GM21360 (cell line): Measurements from ENCODE around the gene FAM199X.
"Not testable (repeated sequence)": the region's sequence is repeated elsewhere in the genome, so short reads cannot be mapped to it uniquely, and the experiment has no call there.

Source experiments
- ATAC-seq: cut with Tn5 transposase; IDR thresholded peaks from one replicate; pipeline ENCODE4 v1.9.1; 2021; ENCODE audit warnings: mild to moderate bottlenecking, moderate library complexity; ENCODE audit not compliant: unreplicated experiment

Gene FAM199X

GRCh38 chrX:104187931-104188330, 21.7 kb downstream of the FAM199X start:
- ATAC-seq, result no peak

DNA sequence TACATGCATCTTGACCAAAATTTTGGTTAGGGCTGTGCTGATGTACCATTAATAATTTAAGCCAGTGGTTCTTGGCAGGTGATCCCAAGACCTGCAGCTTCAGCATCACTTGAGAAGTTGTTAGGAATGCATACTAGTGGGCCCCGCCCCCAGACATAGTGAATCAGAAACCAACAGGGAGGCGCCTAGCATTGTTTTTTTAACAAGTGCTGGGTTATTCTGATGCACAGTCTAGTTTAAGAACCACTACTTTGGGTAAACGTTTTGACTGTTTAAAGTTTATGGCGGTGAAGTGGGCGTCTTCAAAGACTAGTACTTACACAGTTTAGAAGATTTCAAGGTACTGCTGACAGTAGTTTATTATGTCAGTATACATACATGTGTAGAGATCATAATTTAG, 23.6 kb downstream of the FAM199X start:
- ATAC-seq, result no peak

GRCh38 chrX:104193485-104193884, 27.2 kb downstream of the FAM199X start:
- ATAC-seq, result no peak

DNA sequence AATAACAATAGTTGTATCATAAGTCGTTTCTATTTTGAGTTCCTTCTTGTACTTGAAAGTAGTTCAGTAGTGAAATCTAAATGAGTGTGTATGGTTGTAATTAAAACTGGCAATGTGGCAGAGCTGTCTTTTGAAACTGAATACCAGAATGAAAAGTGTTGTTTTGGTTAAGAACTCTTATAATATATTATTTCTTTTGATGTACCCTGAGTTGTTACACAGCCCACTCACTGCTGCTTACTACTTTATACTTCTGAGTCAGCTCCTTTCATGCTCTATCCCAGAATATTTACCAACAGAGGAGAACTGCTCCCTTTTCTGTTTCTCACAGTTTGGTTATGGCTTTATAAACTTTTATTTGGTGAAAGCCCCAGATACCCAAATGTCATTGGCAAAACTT, 28.8 kb downstream of the FAM199X start:
- no peak for ATAC-seq

DNA sequence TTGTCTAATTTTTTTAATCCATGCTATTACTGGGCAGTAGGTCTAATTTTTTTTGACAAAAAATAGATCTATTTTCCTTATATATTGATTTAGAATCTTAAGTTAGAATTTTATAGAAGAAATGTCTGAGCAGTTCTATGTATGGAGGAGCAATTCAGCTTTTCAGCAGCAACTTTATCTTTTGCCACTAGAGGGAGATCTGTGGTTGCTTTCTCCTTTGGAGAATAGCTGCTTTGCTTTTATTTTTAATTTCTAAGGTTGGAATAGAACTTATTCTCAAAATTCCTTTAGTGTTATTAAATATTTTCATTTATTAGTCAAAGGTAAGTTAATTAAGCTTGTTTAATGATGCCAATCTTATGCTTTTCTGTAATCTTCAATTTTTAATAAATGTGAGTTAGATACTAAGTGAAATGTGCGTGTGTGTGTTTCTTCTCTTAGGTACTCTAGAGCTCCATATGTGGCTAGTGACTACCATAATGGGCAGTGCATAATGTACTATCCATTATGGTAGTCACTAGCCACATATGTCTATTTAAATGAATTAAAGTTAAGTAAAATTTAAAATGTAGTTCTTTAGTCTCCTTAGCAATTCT, 29.3 kb downstream of the FAM199X start:
- peak; percentile 74 for ATAC-seq

DNA sequence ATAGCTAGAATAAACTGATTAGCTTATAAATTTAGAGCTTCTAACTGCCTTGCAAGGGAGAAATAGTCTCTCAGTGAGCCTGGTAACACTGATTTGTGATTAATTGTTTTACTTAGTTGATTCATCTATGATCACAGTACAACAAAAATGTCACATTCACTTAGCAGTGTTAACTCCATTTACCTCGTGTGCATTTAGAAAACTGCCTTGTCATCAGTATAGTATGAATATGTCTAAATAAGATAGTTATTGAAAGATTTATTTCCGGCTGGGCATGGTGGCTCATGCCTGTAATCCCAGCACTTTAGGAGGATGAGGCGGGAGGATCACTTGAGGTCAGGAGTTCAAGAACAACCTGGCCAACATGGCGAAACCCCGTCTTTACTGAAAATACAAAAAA, 39.3 kb downstream of the FAM199X start:
- ATAC-seq, result no peak

DNA sequence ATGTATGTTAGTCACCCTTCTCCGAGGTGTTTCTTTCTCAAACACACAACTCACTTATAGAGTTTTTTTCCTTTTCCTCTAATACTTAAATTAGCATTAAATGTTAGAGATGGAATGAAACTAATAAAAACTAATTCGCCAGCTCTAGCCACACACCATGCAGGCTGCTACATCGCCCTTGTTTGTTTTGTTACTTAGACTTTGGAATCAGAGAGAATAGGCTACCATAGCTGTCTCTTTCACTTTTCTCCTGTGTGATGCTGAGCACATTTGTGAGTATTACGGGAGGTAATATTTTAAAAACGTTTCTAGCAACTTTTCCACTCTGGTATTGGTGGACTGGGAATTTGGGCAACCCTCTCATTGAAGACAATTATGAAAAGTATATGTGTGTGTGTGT, 44.9 kb downstream of the FAM199X start:
- no peak for ATAC-seq

DNA sequence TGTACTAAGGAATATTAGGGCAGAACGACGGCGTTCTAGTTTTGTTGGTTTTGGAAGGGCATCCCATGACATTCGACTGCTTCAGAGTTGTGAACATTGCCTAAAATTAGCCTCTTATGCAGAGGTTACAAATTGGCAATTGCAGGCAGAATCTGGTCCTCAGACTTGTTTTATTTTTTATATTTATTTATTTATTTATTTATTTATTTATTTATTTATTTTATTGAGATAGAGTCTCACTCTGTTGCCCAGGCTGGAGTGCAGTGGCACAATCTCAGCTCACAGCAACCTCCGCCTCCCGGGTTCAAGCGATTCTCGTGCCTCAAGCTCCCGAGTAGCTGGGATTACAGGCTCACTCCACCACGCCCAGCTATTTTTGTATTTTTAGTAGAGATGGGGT, 63.8 kb downstream of the FAM199X start:
- not testable (repeated sequence) for ATAC-seq
